ENCODE results near the gene TFDP1. TPM values are rescaled to one million over a fixed set of nuclear protein-coding genes. Genes with fewer than 3 reads are reported as not detected.
A peak's percentile ranks its signal among the peaks of the same experiment; 100 is the strongest.

TFDP1 gene
- total and polyA plus RNA-seq, 8 donors = 27.3 to 207 (median 56.3) TPM

DNA sequence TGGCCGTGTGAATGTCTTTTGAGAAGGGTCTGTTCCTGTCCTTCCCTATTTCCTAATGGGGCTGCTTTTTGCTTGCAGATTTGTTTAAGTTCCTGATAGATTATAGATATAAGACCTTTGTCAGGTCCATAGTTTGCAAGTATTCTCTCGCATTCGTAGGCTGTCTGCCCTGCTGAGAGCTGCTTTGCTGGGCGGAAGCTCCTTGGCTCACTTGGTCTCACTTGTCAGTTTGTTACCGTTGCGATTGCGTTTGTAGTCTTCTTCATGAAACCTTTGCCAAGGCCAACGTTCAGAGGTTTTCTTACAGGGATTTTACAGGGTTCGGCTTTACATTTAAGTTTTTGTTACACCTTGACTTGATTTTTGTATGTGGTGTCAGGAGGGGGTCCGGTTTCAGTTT, 44.0 kb upstream of the TFDP1 start:
- no peak for DNase-seq
- peaks cover 0 to 16% (median 9%) of the 10 kb centered on the region in 4 donors for H3K4me1 ChIP-seq
- H3K9me3 ChIP-seq = peaks cover 0 to 8% (median 0%) of the 10 kb centered on the region in 4 donors
- WGBS, 5 donors = 87 to 97% (median 90%) methylated on average over 10 of the region's 10 CpGs
- intact Hi-C loops (cut with DNase I; ENCODE audit: low total_unique reads) = no loop called here
- peaks cover 25 to 79% (median 74%) of the 10 kb centered on the region in 4 donors for H3K36me3 ChIP-seq
- H3K4me3 ChIP-seq = no peak overlapping the region
- H3K27me3 ChIP-seq = no peaks in the 10 kb centered on the region
- H3K27ac ChIP-seq = no peak overlapping the region
- TF ChIP-seq POLR2AphosphoS5 (IDR thresholded peaks at IDR 0.05) (no peak), POLR2A (IDR thresholded peaks at IDR 0.05) (no peak), EP300 (IDR thresholded peaks at IDR 0.05) (no peak)
- TF ChIP-seq, protein P1, sequence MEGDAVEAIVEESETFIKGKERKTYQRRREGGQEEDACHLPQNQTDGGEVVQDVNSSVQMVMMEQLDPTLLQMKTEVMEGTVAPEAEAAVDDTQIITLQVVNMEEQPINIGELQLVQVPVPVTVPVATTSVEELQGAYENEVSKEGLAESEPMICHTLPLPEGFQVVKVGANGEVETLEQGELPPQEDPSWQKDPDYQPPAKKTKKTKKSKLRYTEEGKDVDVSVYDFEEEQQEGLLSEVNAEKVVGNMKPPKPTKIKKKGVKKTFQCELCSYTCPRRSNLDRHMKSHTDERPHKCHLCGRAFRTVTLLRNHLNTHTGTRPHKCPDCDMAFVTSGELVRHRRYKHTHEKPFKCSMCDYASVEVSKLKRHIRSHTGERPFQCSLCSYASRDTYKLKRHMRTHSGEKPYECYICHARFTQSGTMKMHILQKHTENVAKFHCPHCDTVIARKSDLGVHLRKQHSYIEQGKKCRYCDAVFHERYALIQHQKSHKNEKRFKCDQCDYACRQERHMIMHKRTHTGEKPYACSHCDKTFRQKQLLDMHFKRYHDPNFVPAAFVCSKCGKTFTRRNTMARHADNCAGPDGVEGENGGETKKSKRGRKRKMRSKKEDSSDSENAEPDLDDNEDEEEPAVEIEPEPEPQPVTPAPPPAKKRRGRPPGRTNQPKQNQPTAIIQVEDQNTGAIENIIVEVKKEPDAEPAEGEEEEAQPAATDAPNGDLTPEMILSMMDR (IDR thresholded peaks at IDR 0.05) = no peak

GRCh38 chr13:113542751-113543424, 41.7 kb upstream of the TFDP1 start:
- H3K4me1 ChIP-seq = peaks cover 0 to 34% (median 23%) of the 10 kb centered on the region in 4 donors
- no peak overlapping the region for H3K27ac ChIP-seq
- H3K36me3 ChIP-seq = peaks cover 23 to 75% (median 60%) of the 10 kb centered on the region in 4 donors
- H3K9me3 ChIP-seq = peaks cover 0 to 8% (median 0%) of the 10 kb centered on the region in 4 donors
- TF ChIP-seq POLR2AphosphoS5 (IDR thresholded peaks at IDR 0.05) = no peak
- no peak for TF ChIP-seq POLR2A (IDR thresholded peaks at IDR 0.05)
- TF ChIP-seq EP300 (IDR thresholded peaks at IDR 0.05) = no peak
- TF ChIP-seq, protein P1 (IDR thresholded peaks at IDR 0.05) = no peak
- no peak for DNase-seq
- intact Hi-C loops (cut with DNase I; ENCODE audit: low total_unique reads) = no loop called here
- H3K27me3 ChIP-seq = no peaks in the 10 kb centered on the region
- 87 to 93% (median 91%) methylated on average over 9 to 21 of the region's 21 CpGs for WGBS, 5 donors
- H3K4me3 ChIP-seq = no peak overlapping the region

DNA sequence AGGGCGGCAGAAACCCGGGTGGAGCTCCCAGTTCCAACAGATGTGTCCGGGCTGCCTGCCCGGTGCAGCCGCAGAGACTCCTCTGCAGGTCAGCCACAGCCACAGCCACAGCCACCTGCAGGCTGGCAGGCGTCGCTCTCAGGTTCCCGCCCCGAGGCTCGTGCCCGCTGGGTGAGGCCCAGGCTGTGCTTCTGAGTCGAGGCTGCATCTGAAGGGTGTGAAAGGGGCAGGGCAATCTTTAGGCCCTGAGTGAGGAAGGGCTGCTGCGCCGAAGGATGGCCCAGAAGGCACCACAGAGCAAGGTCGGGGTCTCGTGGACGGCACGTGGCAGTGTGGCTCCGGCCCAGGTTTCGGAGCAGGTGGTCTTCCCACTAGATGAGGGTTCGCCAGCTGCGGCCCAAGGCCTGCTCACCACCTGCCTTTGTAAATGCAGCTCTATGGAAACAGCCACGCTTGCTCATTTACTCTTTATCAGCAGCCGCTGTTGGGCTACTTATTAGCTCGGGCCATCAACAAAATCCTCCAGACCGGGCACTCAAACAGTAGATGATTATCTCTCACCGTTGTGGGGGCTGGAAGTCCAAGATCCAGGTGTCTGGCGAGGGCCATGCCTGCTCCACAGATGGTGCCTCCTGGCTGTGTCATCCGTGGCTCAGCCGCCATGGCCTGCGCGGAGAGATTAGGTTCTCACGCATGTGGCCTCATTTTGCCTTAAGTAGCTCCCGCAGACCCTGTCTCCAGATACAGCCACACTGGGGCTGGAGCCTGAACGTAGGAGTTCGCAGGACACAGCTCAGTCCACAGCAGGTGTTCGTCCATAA, 40.3 kb upstream of the TFDP1 start:
- intact Hi-C loops (cut with DNase I; ENCODE audit: low total_unique reads) = no loop called here
- peaks cover 0 to 8% (median 0%) of the 10 kb centered on the region in 4 donors for H3K9me3 ChIP-seq
- no peak for TF ChIP-seq EP300 (IDR thresholded peaks at IDR 0.05)
- TF ChIP-seq, protein P1 (IDR thresholded peaks at IDR 0.05) = no peak
- TF ChIP-seq POLR2A (IDR thresholded peaks at IDR 0.05) = no peak
- TF ChIP-seq POLR2AphosphoS5 (IDR thresholded peaks at IDR 0.05) = no peak
- no peak overlapping the region for H3K27ac ChIP-seq
- 82 to 91% (median 86%) methylated on average over 29 to 37 of the region's 37 CpGs for WGBS, 5 donors
- no peaks in the 10 kb centered on the region for H3K27me3 ChIP-seq
- DNase-seq = peak in 1 of 2 donors; percentile 59
- H3K36me3 ChIP-seq = peaks cover 14 to 76% (median 59%) of the 10 kb centered on the region in 4 donors
- peaks cover 0 to 44% (median 28%) of the 10 kb centered on the region in 4 donors for H3K4me1 ChIP-seq
- no peak overlapping the region for H3K4me3 ChIP-seq

GRCh38 chr13:113544896-113545295, 39.7 kb upstream of the TFDP1 start:
- intact Hi-C loops (cut with DNase I; ENCODE audit: low total_unique reads) = no loop called here

More at GRCh38 chr13:113544896-113545295, 39.7 kb upstream of the TFDP1 start:
- 92 to 95% (median 94%) methylated on average over 10 of the region's 10 CpGs for WGBS, 5 donors
- H3K36me3 ChIP-seq = peaks cover 12 to 76% (median 57%) of the 10 kb centered on the region in 4 donors
- DNase-seq = no peak
- peak overlapping the region in 1 of 5 donors; percentile 79 for H3K27ac ChIP-seq
- H3K4me1 ChIP-seq = peaks cover 0 to 46% (median 30%) of the 10 kb centered on the region in 4 donors
- TF ChIP-seq, protein P1 (IDR thresholded peaks at IDR 0.05) = no peak
- TF ChIP-seq EP300 (IDR thresholded peaks at IDR 0.05) (no peak), POLR2A (IDR thresholded peaks at IDR 0.05) (no peak), POLR2AphosphoS5 (IDR thresholded peaks at IDR 0.05) (no peak)
- peaks cover 0 to 8% (median 0%) of the 10 kb centered on the region in 4 donors for H3K9me3 ChIP-seq
- no peaks in the 10 kb centered on the region for H3K27me3 ChIP-seq
- no peak overlapping the region for H3K4me3 ChIP-seq
